Vagina (tissue), 2 donors: Measurements from ENCODE around the gene PDXDC1. TPM values are rescaled to one million over a fixed set of nuclear protein-coding genes. Genes with fewer than 3 reads are reported as not detected.
"Not testable (repeated sequence)": the region's sequence is repeated elsewhere in the genome, so short reads cannot be mapped to it uniquely, and the experiment has no call there.

Experiments used
- DNase-seq, 2 donors: peaks; one replicate each; pipeline ENCODE4 v3.0.0-alpha.2; 2017; ENCODE audit errors: extremely low spot score in 2 of 2
- H3K27ac ChIP-seq: fragments of 200-600 bp; sonication (generic); one replicate; pipeline ENCODE4 v1.5.1; 2019
- H3K27me3 ChIP-seq: fragments of 200-600 bp; sonication (generic); one replicate; pipeline ENCODE4 v1.5.1; 2019
- H3K36me3 ChIP-seq, 2 donors: fragments of 200-600 bp; sonication (generic); one replicate each; pipeline ENCODE4 v1.5.1; 2017 to 2019
- H3K4me1 ChIP-seq: fragments of 200-600 bp; sonication (generic); one replicate; pipeline ENCODE4 v1.5.1; 2019
- H3K4me3 ChIP-seq, 2 donors: fragments of 200-600 bp; sonication (generic); 1 replicate in 1 of 2; 2 replicates in 1 of 2; pipeline ENCODE4 v1.5.1; 2016 to 2019
- H3K9me3 ChIP-seq: fragments of 200-600 bp; sonication (generic); one replicate; pipeline ENCODE4 v1.5.1; 2019
- CTCF ChIP-seq, 3 experiments: fragments of 450-650 bp in 2 of 3; fragments of 200-600 bp in 1 of 3; sonication (generic) in 1 of 3; IDR thresholded peaks; one replicate each; pipeline ENCODE4 v1.5.1; 2017 to 2019; ENCODE audit warnings: antibody characterized with exemption in 3 of 3, mild to moderate bottlenecking in 2 of 3, moderate library complexity in 2 of 3
- POLR2A ChIP-seq, 2 donors: fragments of 450-650 bp; IDR thresholded peaks; one replicate each; pipeline ENCODE4 v1.6.1; 2017; ENCODE audit warnings: antibody characterized with exemption in 2 of 2, mild to moderate bottlenecking in 2 of 2, moderate library complexity in 2 of 2
- POLR2AphosphoS5 ChIP-seq, 2 donors: sonication (generic); formaldehyde crosslinking; IDR thresholded peaks; one replicate each; pipeline ENCODE4 v1.9.0; 2017; ENCODE audit warnings: antibody characterized with exemption in 2 of 2, mild to moderate bottlenecking in 2 of 2, low read depth in 1 of 2; ENCODE audit not compliant: insufficient read depth in 1 of 2
- intact Hi-C: fragments of 100-400 bp; cut with DNase I; formaldehyde crosslinking; loops from one replicate; pipeline ENCODE4 v1.15.1; 2023
- total RNA-seq: library from RNA; depleted of rRNA; stranded (reverse); fragments of >200 nt; gene quantifications from one replicate; pipeline ENCODE4 v1.2.3, GENCODE V29; 2016

The PDXDC1 gene
- total RNA-seq, 1 donor from 2014 or later = 59.2 TPM

DNA sequence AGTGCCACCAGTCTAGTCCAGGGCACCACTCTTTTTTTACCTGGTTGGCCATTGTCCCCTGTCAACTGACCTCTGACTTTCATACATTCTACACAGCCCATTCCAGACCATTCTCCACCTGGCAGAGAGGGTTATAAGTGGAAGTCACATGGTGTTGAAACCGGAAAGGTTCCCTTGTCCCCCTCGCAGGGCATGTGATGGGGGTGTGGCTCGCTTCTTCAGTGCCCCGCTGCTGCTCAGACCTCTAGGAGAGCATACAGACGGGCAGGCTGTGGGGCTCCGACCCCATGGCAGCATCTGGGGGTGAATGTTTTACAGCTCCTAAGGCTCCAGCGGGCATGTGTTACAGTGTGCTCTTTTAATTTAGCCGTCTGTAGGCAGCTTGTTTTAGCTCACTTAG lies 52.2 kb downstream of the PDXDC1 start:
- H3K27me3 ChIP-seq, H3K27ac ChIP-seq, H3K9me3 ChIP-seq, intact Hi-C loops, H3K4me3 ChIP-seq, H3K4me1 ChIP-seq: not testable (repeated sequence)
- peak in 1 of 2 donors; percentile 56 for DNase-seq
- peaks cover 0 to 34% of the 10 kb centered on the region in 2 donors for H3K36me3 ChIP-seq

- intact Hi-C loops, H3K4me3 ChIP-seq, H3K4me1 ChIP-seq, H3K27ac ChIP-seq, H3K9me3 ChIP-seq, H3K27me3 ChIP-seq: not testable (repeated sequence)
- peak in 1 of 2 donors; percentile 78 for DNase-seq
- peaks cover 0 to 37% of the 10 kb centered on the region in 2 donors for H3K36me3 ChIP-seq
These were observed 52.9 kb downstream of the PDXDC1 start for GRCh38 chr16:15027503-15028344.

DNA sequence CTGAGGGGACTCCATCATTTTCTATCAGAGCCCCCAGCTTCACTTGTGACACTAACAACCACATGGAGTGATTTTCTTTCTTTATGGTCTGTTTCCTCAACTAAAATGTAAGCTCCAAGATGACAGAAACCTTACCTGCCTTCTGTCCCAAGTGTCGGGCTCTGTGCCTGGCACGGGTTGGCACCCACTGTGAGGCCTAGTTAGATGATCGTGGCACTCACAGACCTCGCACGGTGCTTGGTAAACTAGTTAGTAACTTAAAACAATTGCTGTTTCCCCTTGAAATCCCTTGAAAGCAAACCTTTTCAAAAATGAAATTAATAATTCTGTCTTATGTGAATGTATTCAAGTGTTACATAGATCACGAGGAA lies 53.5 kb downstream of the PDXDC1 start:
- H3K4me1 ChIP-seq, H3K9me3 ChIP-seq, intact Hi-C loops, H3K27me3 ChIP-seq, H3K4me3 ChIP-seq, H3K27ac ChIP-seq: not testable (repeated sequence)
- peaks cover 0 to 38% of the 10 kb centered on the region in 2 donors for H3K36me3 ChIP-seq
- DNase-seq = peak in 1 of 2 donors; percentile 42

DNA sequence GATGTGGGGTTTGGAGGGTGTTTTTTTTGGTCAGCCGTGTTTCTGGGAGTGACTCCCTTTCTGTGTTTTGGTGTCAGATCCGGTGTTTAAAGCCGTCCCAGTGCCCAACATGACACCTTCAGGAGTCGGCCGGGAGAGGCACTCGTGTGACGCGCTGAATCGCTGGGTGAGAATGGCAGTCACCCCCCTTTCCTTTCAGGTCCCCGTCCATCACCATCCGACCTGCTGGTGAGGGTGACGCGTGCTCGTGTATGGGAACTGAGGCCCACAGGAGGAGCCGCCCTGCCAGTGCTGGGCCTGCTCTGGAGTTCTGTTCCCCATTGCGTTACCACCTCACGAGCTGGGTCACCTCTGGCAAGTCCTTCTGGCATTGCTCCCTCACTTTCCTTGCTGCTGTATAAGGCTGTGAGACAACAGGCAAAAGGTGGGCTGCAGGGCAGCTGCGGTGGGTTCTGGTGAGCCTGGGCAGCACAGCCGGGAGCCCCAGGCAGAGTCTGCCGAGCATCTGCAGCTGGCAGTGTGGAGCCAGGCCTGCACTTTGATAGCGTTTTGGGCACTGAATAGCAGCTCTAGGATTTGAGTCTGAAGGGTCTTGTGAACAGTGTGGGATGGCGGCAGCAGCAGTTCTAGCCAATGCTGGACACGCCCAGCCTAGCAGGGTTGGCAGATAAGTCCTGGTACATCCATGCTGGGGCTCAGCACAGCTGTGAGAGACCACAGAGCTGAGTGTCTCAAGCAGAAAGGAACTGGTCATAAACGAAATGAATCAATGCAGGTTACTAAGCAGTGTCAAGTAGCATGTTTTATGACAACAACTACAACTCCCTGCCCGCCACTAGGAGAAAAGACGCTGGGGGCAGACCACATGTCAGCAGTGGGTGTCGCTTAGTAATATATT lies 54.2 kb downstream of the PDXDC1 start:
- peaks cover 0 to 45% of the 10 kb centered on the region in 2 donors for H3K36me3 ChIP-seq
- H3K4me1 ChIP-seq, H3K27me3 ChIP-seq, H3K4me3 ChIP-seq, H3K9me3 ChIP-seq, intact Hi-C loops, H3K27ac ChIP-seq: not testable (repeated sequence)
- DNase-seq = peak in 1 of 2 donors; percentile 83

GRCh38 chr16:15029749-15030148 lies 54.9 kb downstream of the PDXDC1 start:
- H3K4me3 ChIP-seq, H3K4me1 ChIP-seq, H3K27me3 ChIP-seq, DNase-seq, H3K27ac ChIP-seq, H3K9me3 ChIP-seq, intact Hi-C loops: not testable (repeated sequence)
- peaks cover 0 to 52% of the 10 kb centered on the region in 2 donors for H3K36me3 ChIP-seq

DNA sequence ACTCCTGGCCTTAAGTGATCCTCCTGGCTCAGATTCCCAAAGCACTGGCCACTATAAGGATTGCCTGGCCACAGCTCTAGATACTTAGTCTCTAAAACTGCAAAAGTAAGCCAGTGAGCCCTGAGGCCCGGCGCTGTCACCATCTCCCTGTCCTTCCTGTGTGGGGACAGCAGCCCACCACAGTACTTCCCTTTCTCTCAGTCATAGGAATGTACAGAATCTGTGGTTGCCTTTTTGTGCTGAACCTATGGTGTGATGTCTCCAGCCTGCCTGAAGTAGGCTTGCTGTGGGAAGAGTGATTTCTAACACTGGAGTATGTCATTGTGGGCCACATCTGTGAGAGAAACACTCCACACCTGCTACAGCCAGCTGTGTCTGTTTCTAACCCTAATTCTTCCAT lies 56.4 kb downstream of the PDXDC1 start:
- no peaks in the 10 kb centered on the region for H3K4me1 ChIP-seq
- H3K9me3 ChIP-seq = no peaks in the 10 kb centered on the region
- intact Hi-C loops = no loop called here
- no peak for DNase-seq
- H3K27me3 ChIP-seq = no peaks in the 10 kb centered on the region
- no peak for TF ChIP-seq POLR2A (IDR thresholded peaks at IDR 0.05)
- no peak for TF ChIP-seq CTCF (IDR thresholded peaks at IDR 0.05)
- no peak for TF ChIP-seq POLR2AphosphoS5 (IDR thresholded peaks at IDR 0.05; ENCODE audit: insufficient read depth in 1 of 2, low read depth in 1 of 2)
- H3K4me3 ChIP-seq = no peak overlapping the region
- H3K27ac ChIP-seq = no peak overlapping the region
- H3K36me3 ChIP-seq = peaks cover 0 to 66% of the 10 kb centered on the region in 2 donors

DNA sequence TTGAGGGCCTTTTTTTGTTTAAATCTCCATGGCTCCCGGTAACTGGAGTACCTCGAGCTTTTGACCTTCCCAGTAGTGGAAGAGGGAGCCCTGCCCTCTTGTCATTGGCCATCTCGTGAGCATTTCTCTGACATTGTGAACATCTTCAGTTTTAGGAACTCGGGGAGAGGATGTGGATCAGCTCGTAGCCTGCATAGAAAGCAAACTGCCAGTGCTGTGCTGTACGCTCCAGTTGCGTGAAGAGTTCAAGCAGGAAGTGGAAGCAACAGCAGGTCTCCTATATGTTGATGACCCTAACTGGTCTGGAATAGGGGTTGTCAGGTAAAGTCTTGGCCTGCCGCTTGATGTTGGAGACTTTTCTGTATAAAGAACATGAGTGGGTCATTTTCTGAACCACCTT lies 56.8 kb downstream of the PDXDC1 start:
- no peak overlapping the region for H3K4me3 ChIP-seq
- no peak for DNase-seq
- H3K36me3 ChIP-seq = peaks cover 0 to 70% of the 10 kb centered on the region in 2 donors
- no peak for TF ChIP-seq CTCF (IDR thresholded peaks at IDR 0.05)
- no peak for TF ChIP-seq POLR2A (IDR thresholded peaks at IDR 0.05)
- no peak for TF ChIP-seq POLR2AphosphoS5 (IDR thresholded peaks at IDR 0.05; ENCODE audit: insufficient read depth in 1 of 2, low read depth in 1 of 2)
- no peaks in the 10 kb centered on the region for H3K27me3 ChIP-seq
- H3K9me3 ChIP-seq = no peaks in the 10 kb centered on the region
- H3K27ac ChIP-seq = no peak overlapping the region
- intact Hi-C loops = no loop called here
- no peaks in the 10 kb centered on the region for H3K4me1 ChIP-seq
